GM12801 (cell line): Measurements from ENCODE around the gene PRKCE.

Source experiments
- TF ChIP-seq, protein P1 (sequence below): IDR thresholded peaks from one replicate; pipeline ENCODE4 v1.5.1; 2011; ENCODE audit warnings: control low read depth; ENCODE audit not compliant: insufficient read length; ENCODE audit errors: extremely low read depth

Gene PRKCE

DNA sequence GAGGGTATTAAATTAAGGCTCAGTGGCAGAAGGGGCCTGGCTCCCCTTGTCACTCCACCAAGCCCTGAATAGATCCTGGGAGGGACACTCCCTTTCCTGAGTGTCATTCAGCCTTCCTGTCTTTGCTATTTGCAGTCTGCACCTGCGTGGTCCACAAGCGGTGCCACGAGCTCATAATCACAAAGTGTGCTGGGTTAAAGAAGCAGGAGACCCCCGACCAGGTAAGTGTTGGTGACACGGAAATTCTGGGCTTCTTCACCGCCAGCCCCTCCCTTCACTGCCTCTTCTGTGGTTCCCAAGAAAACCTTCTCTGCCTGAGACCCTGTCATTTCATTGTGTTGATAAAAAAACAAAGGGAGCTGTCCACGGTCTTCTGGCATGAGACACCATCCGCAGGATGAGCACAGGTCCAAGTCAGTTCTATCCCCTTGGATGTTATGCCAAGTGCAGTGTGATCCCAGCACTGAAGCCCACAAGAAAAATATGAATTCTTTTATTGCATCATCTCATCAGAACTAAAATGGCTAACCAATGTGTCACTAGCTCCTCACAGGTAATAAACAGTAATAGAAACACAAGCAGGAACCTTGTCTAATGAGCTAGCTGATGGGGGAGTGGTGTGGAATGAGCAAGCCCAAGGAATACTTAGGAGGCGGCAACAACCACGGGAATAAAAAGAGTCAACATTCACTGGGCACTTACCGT lies 328.8 kb downstream of the PRKCE start:
- TF ChIP-seq, protein P1, sequence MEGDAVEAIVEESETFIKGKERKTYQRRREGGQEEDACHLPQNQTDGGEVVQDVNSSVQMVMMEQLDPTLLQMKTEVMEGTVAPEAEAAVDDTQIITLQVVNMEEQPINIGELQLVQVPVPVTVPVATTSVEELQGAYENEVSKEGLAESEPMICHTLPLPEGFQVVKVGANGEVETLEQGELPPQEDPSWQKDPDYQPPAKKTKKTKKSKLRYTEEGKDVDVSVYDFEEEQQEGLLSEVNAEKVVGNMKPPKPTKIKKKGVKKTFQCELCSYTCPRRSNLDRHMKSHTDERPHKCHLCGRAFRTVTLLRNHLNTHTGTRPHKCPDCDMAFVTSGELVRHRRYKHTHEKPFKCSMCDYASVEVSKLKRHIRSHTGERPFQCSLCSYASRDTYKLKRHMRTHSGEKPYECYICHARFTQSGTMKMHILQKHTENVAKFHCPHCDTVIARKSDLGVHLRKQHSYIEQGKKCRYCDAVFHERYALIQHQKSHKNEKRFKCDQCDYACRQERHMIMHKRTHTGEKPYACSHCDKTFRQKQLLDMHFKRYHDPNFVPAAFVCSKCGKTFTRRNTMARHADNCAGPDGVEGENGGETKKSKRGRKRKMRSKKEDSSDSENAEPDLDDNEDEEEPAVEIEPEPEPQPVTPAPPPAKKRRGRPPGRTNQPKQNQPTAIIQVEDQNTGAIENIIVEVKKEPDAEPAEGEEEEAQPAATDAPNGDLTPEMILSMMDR: no peak

DNA sequence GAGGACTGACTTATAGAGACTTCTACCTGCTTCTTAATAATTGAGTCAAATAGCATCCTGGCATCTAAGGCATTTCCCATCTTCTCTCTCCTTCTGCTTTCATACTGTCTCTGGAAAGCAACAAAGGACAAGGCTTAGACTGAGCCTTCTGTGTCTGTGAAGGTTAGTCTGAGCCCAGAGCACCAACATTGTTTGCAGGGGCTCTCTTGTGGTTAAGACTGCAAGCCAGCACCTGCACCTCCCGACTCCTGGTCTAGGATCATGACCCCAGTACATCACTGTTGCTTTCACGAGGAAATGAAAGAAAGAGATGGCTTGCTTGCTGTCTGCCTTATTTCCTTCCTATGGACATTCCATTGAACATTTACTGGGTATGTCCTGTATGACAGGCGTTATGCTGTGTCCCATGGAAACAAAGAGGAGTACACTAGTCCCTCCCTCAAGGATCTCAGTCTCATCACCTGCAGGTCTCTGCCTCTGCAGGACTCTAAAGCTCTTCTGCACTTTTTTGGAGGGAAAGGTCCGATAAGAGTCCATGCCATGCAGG lies 330.0 kb downstream of the PRKCE start:
- TF ChIP-seq, protein P1: no peak

DNA sequence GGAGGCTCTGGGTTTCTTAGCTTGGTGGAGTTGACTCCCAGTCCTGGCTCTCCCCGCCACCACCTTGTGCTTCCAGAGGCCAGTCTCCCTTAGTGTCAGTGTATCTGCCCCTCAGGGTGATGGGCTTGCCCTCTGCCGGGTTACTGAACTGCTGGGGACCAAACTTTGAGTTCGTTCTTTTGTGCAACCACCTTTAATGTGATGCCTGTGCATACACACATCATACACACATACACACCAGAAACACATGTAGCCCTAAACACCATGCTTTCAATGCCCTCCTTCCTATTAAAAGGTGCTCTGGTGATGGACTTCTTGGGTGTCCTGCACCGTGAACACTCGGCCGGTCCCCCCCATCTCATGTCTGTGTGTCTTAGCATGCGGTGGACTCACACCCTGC lies 330.6 kb downstream of the PRKCE start:
- TF ChIP-seq, protein P1: no peak

DNA sequence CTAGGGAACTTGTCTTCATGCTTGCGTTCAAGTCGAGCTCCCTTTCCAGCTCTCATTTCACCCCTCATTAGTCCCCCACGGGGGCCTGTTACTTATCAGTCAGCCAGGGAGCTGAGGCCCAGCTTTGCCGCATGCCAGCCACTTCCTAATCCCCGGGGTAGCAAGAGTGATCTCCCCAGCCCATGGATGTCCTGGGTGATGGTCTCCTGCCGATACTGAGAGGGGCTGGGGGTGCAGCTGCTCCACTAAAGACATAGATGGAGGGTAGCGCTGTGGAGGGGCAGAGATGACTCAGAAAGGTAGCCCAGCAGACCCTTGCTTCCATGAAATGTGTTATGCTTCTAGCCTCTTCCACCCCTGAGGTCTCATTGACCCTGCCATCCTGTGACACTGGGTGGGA lies 331.7 kb downstream of the PRKCE start:
- TF ChIP-seq, protein P1: no peak

DNA sequence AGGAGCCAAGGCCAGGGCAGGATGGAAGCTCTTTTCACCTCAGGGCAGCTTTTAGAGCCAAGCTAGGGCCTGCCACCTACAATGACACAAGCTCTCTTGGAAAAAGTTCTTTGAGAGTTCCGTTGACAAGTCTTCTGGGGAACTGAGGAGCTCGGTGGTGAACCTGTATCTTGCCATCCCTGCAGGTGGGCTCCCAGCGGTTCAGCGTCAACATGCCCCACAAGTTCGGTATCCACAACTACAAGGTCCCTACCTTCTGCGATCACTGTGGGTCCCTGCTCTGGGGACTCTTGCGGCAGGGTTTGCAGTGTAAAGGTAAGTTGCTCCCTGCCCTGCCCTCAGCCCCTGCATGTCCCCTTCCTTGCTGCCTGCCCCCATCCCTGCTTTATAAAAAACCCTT lies 332.9 kb downstream of the PRKCE start:
- TF ChIP-seq, protein P1: no peak

DNA sequence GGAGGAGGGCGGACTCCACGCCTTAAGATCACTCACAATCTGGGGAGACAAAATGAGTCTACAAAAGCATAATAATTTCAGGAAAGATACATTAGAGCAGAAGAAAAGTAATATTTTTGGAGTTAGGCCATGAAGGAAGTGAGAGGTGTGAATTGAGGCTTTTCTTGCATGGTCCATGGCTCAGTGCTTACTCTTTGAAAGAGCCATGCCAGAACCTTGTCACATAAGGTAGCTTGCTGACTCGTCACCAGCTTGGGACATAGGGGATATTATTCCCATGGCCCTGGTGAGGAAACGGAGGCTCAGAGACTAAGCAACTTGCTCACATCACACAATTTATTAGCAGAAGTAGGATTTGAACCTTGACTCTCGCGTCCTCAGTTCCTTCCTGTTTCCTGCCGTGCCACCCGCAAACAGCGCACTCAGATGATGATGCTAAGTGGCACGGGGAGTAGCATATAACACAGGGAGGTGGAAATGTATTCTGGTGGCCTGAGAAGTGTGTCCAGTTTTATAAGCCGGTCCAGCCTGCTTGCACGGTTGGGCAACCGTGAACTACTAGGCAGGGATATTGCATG lies 333.5 kb downstream of the PRKCE start:
- TF ChIP-seq, protein P1: no peak

DNA sequence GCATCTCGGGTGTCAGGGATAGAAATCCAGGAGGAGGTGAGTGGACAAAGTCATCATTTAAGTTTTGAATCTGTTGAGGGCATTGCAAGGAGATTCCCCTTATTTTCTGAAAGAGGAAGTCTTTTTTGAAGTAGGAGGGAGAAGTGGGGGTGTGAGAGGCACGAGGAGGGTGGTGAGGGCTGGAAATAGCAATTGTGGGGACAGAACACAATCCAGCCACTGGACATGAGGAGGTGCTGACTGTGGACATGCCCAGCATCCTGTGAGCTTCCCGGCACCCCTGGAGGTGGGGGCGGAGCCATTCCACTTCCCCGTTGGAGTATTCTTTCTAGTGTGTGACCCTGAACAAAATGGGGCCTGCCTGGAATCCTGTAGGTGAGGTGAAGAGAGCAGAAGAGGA lies 335.0 kb downstream of the PRKCE start:
- TF ChIP-seq, protein P1: no peak
